Tibial nerve (tissue), 4 donors: Measurements from ENCODE around the gene MARVELD3.

ENCODE experiments used
- EP300 ChIP-seq, 2 donors: sonication (generic); formaldehyde crosslinking; IDR thresholded peaks; one replicate each; pipeline ENCODE4 v1.6.1; 2017; ENCODE audit warnings: antibody characterized with exemption in 2 of 2, mild to moderate bottlenecking in 1 of 2
- TF ChIP-seq, protein P1 (sequence below), 5 experiments: fragments of 200-600 bp in 3 of 5; fragments of 450-650 bp in 2 of 5; sonication (generic) in 3 of 5; IDR thresholded peaks; one replicate each; pipeline ENCODE4 v1.5.1; 2016 to 2019; ENCODE audit warnings: antibody characterized with exemption in 5 of 5, mild to moderate bottlenecking in 3 of 5, moderate library complexity in 2 of 5

DNA sequence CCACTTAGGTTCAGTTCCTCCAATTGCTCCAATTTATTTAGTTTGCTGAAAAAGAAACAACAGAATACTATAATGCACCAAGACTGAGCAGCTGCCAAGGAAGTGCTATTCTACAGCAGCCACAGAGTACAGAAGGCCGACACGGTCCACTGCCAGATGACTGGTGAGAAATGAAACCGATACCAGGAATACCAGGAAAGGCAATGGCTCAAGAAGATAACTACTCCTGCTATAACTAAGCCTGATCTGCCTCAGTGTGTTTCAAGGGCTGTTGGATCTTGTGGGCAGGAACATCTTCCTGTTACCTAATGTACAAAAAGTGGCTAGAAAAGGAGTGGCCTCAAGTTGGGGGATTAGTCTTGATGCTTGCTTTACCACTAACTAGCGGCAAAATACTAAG, 32.8 kb downstream of the MARVELD3 start:
- TF ChIP-seq, protein P1, sequence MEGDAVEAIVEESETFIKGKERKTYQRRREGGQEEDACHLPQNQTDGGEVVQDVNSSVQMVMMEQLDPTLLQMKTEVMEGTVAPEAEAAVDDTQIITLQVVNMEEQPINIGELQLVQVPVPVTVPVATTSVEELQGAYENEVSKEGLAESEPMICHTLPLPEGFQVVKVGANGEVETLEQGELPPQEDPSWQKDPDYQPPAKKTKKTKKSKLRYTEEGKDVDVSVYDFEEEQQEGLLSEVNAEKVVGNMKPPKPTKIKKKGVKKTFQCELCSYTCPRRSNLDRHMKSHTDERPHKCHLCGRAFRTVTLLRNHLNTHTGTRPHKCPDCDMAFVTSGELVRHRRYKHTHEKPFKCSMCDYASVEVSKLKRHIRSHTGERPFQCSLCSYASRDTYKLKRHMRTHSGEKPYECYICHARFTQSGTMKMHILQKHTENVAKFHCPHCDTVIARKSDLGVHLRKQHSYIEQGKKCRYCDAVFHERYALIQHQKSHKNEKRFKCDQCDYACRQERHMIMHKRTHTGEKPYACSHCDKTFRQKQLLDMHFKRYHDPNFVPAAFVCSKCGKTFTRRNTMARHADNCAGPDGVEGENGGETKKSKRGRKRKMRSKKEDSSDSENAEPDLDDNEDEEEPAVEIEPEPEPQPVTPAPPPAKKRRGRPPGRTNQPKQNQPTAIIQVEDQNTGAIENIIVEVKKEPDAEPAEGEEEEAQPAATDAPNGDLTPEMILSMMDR (IDR thresholded peaks at IDR 0.05) = no peak
- no peak for TF ChIP-seq EP300 (IDR thresholded peaks at IDR 0.05)
